ENCODE results near the gene C7orf25. TPM values are rescaled to one million over a fixed set of nuclear protein-coding genes. Genes with fewer than 3 reads are reported as not detected.

The C7orf25 gene
- total RNA-seq, 2 donors from 2014 or later, result 6.8 to 7.8 TPM

- Histone ChIP-seq H3K27me3 (no peaks in the 10 kb centered on the region), H3K36me3 (peaks cover 3% of the 10 kb centered on the region), H3K9ac (ENCODE audit: low read depth in 2 of 2, low read length in 2 of 2) (no peak overlapping the region), H3K9me3 (no peaks in the 10 kb centered on the region), H3K27ac (no peak overlapping the region), H3K4me3 (no peak overlapping the region), H3K4me1 (no peaks in the 10 kb centered on the region)
- intact Hi-C loops (cut with DNase I), result no loop called here
- TF ChIP-seq, protein P1, sequence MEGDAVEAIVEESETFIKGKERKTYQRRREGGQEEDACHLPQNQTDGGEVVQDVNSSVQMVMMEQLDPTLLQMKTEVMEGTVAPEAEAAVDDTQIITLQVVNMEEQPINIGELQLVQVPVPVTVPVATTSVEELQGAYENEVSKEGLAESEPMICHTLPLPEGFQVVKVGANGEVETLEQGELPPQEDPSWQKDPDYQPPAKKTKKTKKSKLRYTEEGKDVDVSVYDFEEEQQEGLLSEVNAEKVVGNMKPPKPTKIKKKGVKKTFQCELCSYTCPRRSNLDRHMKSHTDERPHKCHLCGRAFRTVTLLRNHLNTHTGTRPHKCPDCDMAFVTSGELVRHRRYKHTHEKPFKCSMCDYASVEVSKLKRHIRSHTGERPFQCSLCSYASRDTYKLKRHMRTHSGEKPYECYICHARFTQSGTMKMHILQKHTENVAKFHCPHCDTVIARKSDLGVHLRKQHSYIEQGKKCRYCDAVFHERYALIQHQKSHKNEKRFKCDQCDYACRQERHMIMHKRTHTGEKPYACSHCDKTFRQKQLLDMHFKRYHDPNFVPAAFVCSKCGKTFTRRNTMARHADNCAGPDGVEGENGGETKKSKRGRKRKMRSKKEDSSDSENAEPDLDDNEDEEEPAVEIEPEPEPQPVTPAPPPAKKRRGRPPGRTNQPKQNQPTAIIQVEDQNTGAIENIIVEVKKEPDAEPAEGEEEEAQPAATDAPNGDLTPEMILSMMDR (IDR thresholded peaks at IDR 0.05), result no peak
- no peak for DNase-seq
These were observed 3.5 kb upstream of the C7orf25 start for GRCh38 chr7:42915356-42915755.

GRCh38 chr7:42914421-42915045, 2.7 kb upstream of the C7orf25 start:
- Histone ChIP-seq H3K9ac (ENCODE audit: low read depth in 2 of 2, low read length in 2 of 2) (no peak overlapping the region), H3K36me3 (no peaks in the 10 kb centered on the region), H3K4me1 (no peaks in the 10 kb centered on the region), H3K9me3 (no peaks in the 10 kb centered on the region), H3K27me3 (no peaks in the 10 kb centered on the region), H3K4me3 (no peak overlapping the region), H3K27ac (no peak overlapping the region)
- intact Hi-C loops (cut with DNase I), result no loop called here
- TF ChIP-seq, protein P1 (IDR thresholded peaks at IDR 0.05), result no peak
- DNase-seq, result no peak

GRCh38 chr7:42914009-42914408, 2.1 kb upstream of the C7orf25 start:
- no peak overlapping the region for H3K4me3 ChIP-seq
- TF ChIP-seq, protein P1 (IDR thresholded peaks at IDR 0.05), result no peak
- no peaks in the 10 kb centered on the region for H3K36me3 ChIP-seq
- no peak overlapping the region for H3K27ac ChIP-seq
- H3K9ac ChIP-seq (ENCODE audit: low read depth in 2 of 2, low read length in 2 of 2), result no peak overlapping the region
- intact Hi-C loops (cut with DNase I), result no loop called here
- no peaks in the 10 kb centered on the region for H3K4me1 ChIP-seq
- no peaks in the 10 kb centered on the region for H3K9me3 ChIP-seq
- no peaks in the 10 kb centered on the region for H3K27me3 ChIP-seq
- no peak for DNase-seq

- no peak overlapping the region for H3K9ac ChIP-seq (ENCODE audit: low read depth in 2 of 2, low read length in 2 of 2)
- no peaks in the 10 kb centered on the region for H3K36me3 ChIP-seq
- no peak overlapping the region for H3K27ac ChIP-seq
- no peak for DNase-seq
- intact Hi-C loops (cut with DNase I), result no loop called here
- TF ChIP-seq, protein P1 (IDR thresholded peaks at IDR 0.05), result no peak
- H3K4me3 ChIP-seq, result no peak overlapping the region
- no peaks in the 10 kb centered on the region for H3K27me3 ChIP-seq
- no peaks in the 10 kb centered on the region for H3K9me3 ChIP-seq
- H3K4me1 ChIP-seq, result no peaks in the 10 kb centered on the region
These were observed 1.7 kb upstream of the C7orf25 start for GRCh38 chr7:42913591-42913990.

DNA sequence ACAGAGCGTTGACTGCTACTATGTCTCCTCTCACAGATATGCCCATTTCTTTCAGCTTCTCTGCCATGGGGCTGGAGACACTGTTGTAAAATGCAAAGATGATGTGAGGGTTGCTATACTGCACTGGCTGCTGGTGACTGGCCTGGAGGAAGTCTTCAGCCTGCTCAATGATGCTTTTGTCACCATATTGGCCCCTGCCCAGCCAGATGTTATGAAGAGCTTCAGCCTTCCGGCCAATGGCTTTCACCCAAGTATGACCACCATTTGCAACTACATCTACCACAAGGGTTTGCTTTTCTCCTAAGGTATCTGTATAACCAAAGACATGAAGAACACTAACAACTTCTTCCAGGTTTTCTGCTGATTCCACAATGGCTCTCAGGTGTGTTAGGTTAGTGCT, 1.6 kb downstream of the C7orf25 start:
- TF ChIP-seq, protein P1 (IDR thresholded peaks at IDR 0.05), result no peak
- Histone ChIP-seq H3K27me3 (no peaks in the 10 kb centered on the region), H3K9me3 (no peaks in the 10 kb centered on the region), H3K9ac (ENCODE audit: low read depth in 2 of 2, low read length in 2 of 2) (no peak overlapping the region), H3K27ac (no peak overlapping the region), H3K4me3 (no peak overlapping the region), H3K4me1 (peaks cover 4% of the 10 kb centered on the region), H3K36me3 (no peaks in the 10 kb centered on the region)
- intact Hi-C loops (cut with DNase I), result no loop called here
- no peak for DNase-seq
